ENCODE measurements around the gene SEZ6L.

- no peak for TF ChIP-seq CTCF (IDR thresholded peaks at IDR 0.05)
- TF ChIP-seq POLR2A (IDR thresholded peaks at IDR 0.05), result no peak
- TF ChIP-seq EP300 (IDR thresholded peaks at IDR 0.05), result no peak
Observed at GRCh38 chr22:26245001-26245400, 75.7 kb downstream of the SEZ6L start.
